ENCODE measurements around the gene ELL.

ELL gene

GRCh38 chr19:18506101-18506930, 15.6 kb downstream of the ELL start:
- Histone ChIP-seq H2AK5ac (ENCODE audit: low read length) (no peak overlapping the region), H3K4me1 (ENCODE audit: control insufficient read depth, low read depth, low read length) (no peaks in the 10 kb centered on the region)
- WGBS (ENCODE audit: extremely low coverage, insufficient coverage, low lambda C conversion rate) = no CpG with 5 or more reads among the region's 19 CpGs

GRCh38 chr19:18504886-18505610, 16.8 kb downstream of the ELL start:
- Histone ChIP-seq H3K4me3 (ENCODE audit: low read length) (no peak overlapping the region), H3K27ac (ENCODE audit: low read depth, low read length) (no peak overlapping the region), H3K9ac (ENCODE audit: low read length) (no peak overlapping the region), H2BK15ac (replicated peaks; ENCODE audit: low read depth) (no peak overlapping the region), H3K56ac (ENCODE audit: low read length) (no peak overlapping the region), H3K18ac (ENCODE audit: low read length) (no peak overlapping the region), H3K4me1 (ENCODE audit: control insufficient read depth, low read depth, low read length) (no peaks in the 10 kb centered on the region), H2BK5ac (ENCODE audit: low read length) (no peak overlapping the region), H4K8ac (ENCODE audit: low read depth, low read length) (no peak overlapping the region), H3K27me3 (ENCODE audit: insufficient read depth, low read length, poor library complexity) (no peaks in the 10 kb centered on the region), H3K36me3 (ENCODE audit: control insufficient read depth, insufficient read depth, low read length) (no peaks in the 10 kb centered on the region), H3K23ac (ENCODE audit: low read length) (no peak overlapping the region), H2AK5ac (ENCODE audit: low read length) (no peak overlapping the region), H3K79me1 (ENCODE audit: low read length) (peaks cover 33% of the 10 kb centered on the region), H4K5ac (ENCODE audit: low read length) (no peak overlapping the region), H3K4me2 (ENCODE audit: low read length) (no peak overlapping the region), H2BK120ac (ENCODE audit: low read depth, low read length) (no peak overlapping the region), H3K4ac (ENCODE audit: low read depth, low read length) (no peak overlapping the region), H3K79me2 (ENCODE audit: control insufficient read depth, insufficient read depth, low read length) (peaks cover 53% of the 10 kb centered on the region)
- DNase-seq = no peak
- WGBS (ENCODE audit: extremely low coverage, insufficient coverage, low lambda C conversion rate) = no CpG with 5 or more reads among the region's 8 CpGs

More at GRCh38 chr19:18506101-18506930, 15.6 kb downstream of the ELL start:
- H4K8ac ChIP-seq (ENCODE audit: low read depth, low read length) = no peak overlapping the region
- H2BK120ac ChIP-seq (ENCODE audit: low read depth, low read length) = no peak overlapping the region
- no peak overlapping the region for H3K56ac ChIP-seq (ENCODE audit: low read length)
- H3K18ac ChIP-seq (ENCODE audit: low read length) = no peak overlapping the region
- no peak overlapping the region for H4K5ac ChIP-seq (ENCODE audit: low read length)
- H3K4ac ChIP-seq (ENCODE audit: low read depth, low read length) = no peak overlapping the region
- H3K79me1 ChIP-seq (ENCODE audit: low read length) = peaks cover 30% of the 10 kb centered on the region
- no peak overlapping the region for H3K23ac ChIP-seq (ENCODE audit: low read length)
- H3K4me2 ChIP-seq (ENCODE audit: low read length) = no peak overlapping the region
- H3K9ac ChIP-seq (ENCODE audit: low read length) = no peak overlapping the region
- H3K4me3 ChIP-seq (ENCODE audit: low read length) = no peak overlapping the region
- H2BK5ac ChIP-seq (ENCODE audit: low read length) = no peak overlapping the region
- no peak overlapping the region for H2BK15ac ChIP-seq (replicated peaks; ENCODE audit: low read depth)
- H3K27me3 ChIP-seq (ENCODE audit: insufficient read depth, low read length, poor library complexity) = no peaks in the 10 kb centered on the region
- peaks cover 50% of the 10 kb centered on the region for H3K79me2 ChIP-seq (ENCODE audit: control insufficient read depth, insufficient read depth, low read length)
- H3K27ac ChIP-seq (ENCODE audit: low read depth, low read length) = no peak overlapping the region
- H3K36me3 ChIP-seq (ENCODE audit: control insufficient read depth, insufficient read depth, low read length) = no peaks in the 10 kb centered on the region
- no peak for DNase-seq

GRCh38 chr19:18503971-18504885, 17.6 kb downstream of the ELL start:
- no peak overlapping the region for H3K4me3 ChIP-seq (ENCODE audit: low read length)
- no peak overlapping the region for H3K27ac ChIP-seq (ENCODE audit: low read depth, low read length)
- WGBS (ENCODE audit: extremely low coverage, insufficient coverage, low lambda C conversion rate) = no CpG with 5 or more reads among the region's 20 CpGs

GRCh38 chr19:18503337-18503970, 18.4 kb downstream of the ELL start:
- no CpG with 5 or more reads among the region's 15 CpGs for WGBS (ENCODE audit: extremely low coverage, insufficient coverage, low lambda C conversion rate)
- no peak overlapping the region for H3K4me2 ChIP-seq (ENCODE audit: low read length)
- H4K5ac ChIP-seq (ENCODE audit: low read length) = no peak overlapping the region
- H2BK15ac ChIP-seq (replicated peaks; ENCODE audit: low read depth) = no peak overlapping the region
- peaks cover 37% of the 10 kb centered on the region for H3K79me1 ChIP-seq (ENCODE audit: low read length)
- no peak overlapping the region for H3K4ac ChIP-seq (ENCODE audit: low read depth, low read length)
- no peak overlapping the region for H2BK5ac ChIP-seq (ENCODE audit: low read length)
- H3K4me3 ChIP-seq (ENCODE audit: low read length) = no peak overlapping the region
- H2AK5ac ChIP-seq (ENCODE audit: low read length) = no peak overlapping the region
- no peak overlapping the region for H3K9ac ChIP-seq (ENCODE audit: low read length)
- no peak overlapping the region for H2BK120ac ChIP-seq (ENCODE audit: low read depth, low read length)
- no peaks in the 10 kb centered on the region for H3K27me3 ChIP-seq (ENCODE audit: insufficient read depth, low read length, poor library complexity)
- no peak overlapping the region for H3K23ac ChIP-seq (ENCODE audit: low read length)
- no peak overlapping the region for H3K27ac ChIP-seq (ENCODE audit: low read depth, low read length)
- no peaks in the 10 kb centered on the region for H3K4me1 ChIP-seq (ENCODE audit: control insufficient read depth, low read depth, low read length)
- H4K8ac ChIP-seq (ENCODE audit: low read depth, low read length) = no peak overlapping the region
- H3K56ac ChIP-seq (ENCODE audit: low read length) = no peak overlapping the region
- peaks cover 48% of the 10 kb centered on the region for H3K79me2 ChIP-seq (ENCODE audit: control insufficient read depth, insufficient read depth, low read length)
- no peaks in the 10 kb centered on the region for H3K36me3 ChIP-seq (ENCODE audit: control insufficient read depth, insufficient read depth, low read length)
- DNase-seq = no peak
- H3K18ac ChIP-seq (ENCODE audit: low read length) = no peak overlapping the region

More at GRCh38 chr19:18503971-18504885, 17.6 kb downstream of the ELL start:
- Histone ChIP-seq H3K4ac (ENCODE audit: low read depth, low read length) (no peak overlapping the region), H2BK15ac (replicated peaks; ENCODE audit: low read depth) (no peak overlapping the region), H3K36me3 (ENCODE audit: control insufficient read depth, insufficient read depth, low read length) (no peaks in the 10 kb centered on the region), H3K27me3 (ENCODE audit: insufficient read depth, low read length, poor library complexity) (no peaks in the 10 kb centered on the region), H2AK5ac (ENCODE audit: low read length) (no peak overlapping the region), H3K79me1 (ENCODE audit: low read length) (peaks cover 37% of the 10 kb centered on the region), H2BK120ac (ENCODE audit: low read depth, low read length) (no peak overlapping the region), H3K23ac (ENCODE audit: low read length) (no peak overlapping the region), H3K9ac (ENCODE audit: low read length) (no peak overlapping the region), H2BK5ac (ENCODE audit: low read length) (no peak overlapping the region), H3K18ac (ENCODE audit: low read length) (no peak overlapping the region), H3K4me2 (ENCODE audit: low read length) (no peak overlapping the region), H4K8ac (ENCODE audit: low read depth, low read length) (no peak overlapping the region), H3K4me1 (ENCODE audit: control insufficient read depth, low read depth, low read length) (no peaks in the 10 kb centered on the region), H4K5ac (ENCODE audit: low read length) (no peak overlapping the region), H3K79me2 (ENCODE audit: control insufficient read depth, insufficient read depth, low read length) (peaks cover 51% of the 10 kb centered on the region), H3K56ac (ENCODE audit: low read length) (peak overlapping the region; percentile 39)
- no peak for DNase-seq

GRCh38 chr19:18502638-18503294, 19.1 kb downstream of the ELL start:
- Histone ChIP-seq H3K79me1 (ENCODE audit: low read length) (peaks cover 39% of the 10 kb centered on the region), H3K4me2 (ENCODE audit: low read length) (no peak overlapping the region), H3K27ac (ENCODE audit: low read depth, low read length) (no peak overlapping the region), H3K27me3 (ENCODE audit: insufficient read depth, low read length, poor library complexity) (no peaks in the 10 kb centered on the region), H3K4me3 (ENCODE audit: low read length) (no peak overlapping the region), H4K8ac (ENCODE audit: low read depth, low read length) (no peak overlapping the region), H3K4ac (ENCODE audit: low read depth, low read length) (no peak overlapping the region), H3K18ac (ENCODE audit: low read length) (no peak overlapping the region), H3K23ac (ENCODE audit: low read length) (no peak overlapping the region), H2BK5ac (ENCODE audit: low read length) (no peak overlapping the region), H3K56ac (ENCODE audit: low read length) (no peak overlapping the region), H3K4me1 (ENCODE audit: control insufficient read depth, low read depth, low read length) (no peaks in the 10 kb centered on the region), H2BK15ac (replicated peaks; ENCODE audit: low read depth) (no peak overlapping the region), H3K79me2 (ENCODE audit: control insufficient read depth, insufficient read depth, low read length) (peaks cover 47% of the 10 kb centered on the region), H2BK120ac (ENCODE audit: low read depth, low read length) (no peak overlapping the region), H3K36me3 (ENCODE audit: control insufficient read depth, insufficient read depth, low read length) (no peaks in the 10 kb centered on the region), H4K5ac (ENCODE audit: low read length) (no peak overlapping the region), H2AK5ac (ENCODE audit: low read length) (no peak overlapping the region), H3K9ac (ENCODE audit: low read length) (no peak overlapping the region)
- no peak for DNase-seq
- WGBS (ENCODE audit: extremely low coverage, insufficient coverage, low lambda C conversion rate) = no CpG with 5 or more reads among the region's 17 CpGs
